GM12891 (cell line): ENCODE results near the gene ZNF770.

Source experiments
- PAX5 ChIP-seq: IDR thresholded peaks from 2 replicates; pipeline ENCODE4 v1.6.1; 2011; ENCODE audit warnings: low read length, moderate library complexity, mild to moderate bottlenecking; ENCODE audit not compliant: insufficient read depth, severe bottlenecking
- POLR2A ChIP-seq: IDR thresholded peaks from 2 replicates; pipeline ENCODE4 v1.6.1; 2011; ENCODE audit warnings: low read depth, low read length, control low read depth
- POLR2AphosphoS5 ChIP-seq: IDR thresholded peaks from 2 replicates; pipeline ENCODE4 v1.6.1; 2011; ENCODE audit warnings: low read depth, low read length, control low read depth
- POU2F2 ChIP-seq: IDR thresholded peaks from 2 replicates; pipeline ENCODE4 v1.6.1; 2011; ENCODE audit warnings: low read depth, mild to moderate bottlenecking, control low read depth, low read length, moderate library complexity
- SPI1 ChIP-seq: IDR thresholded peaks from 2 replicates; pipeline ENCODE4 v1.6.1; 2011; ENCODE audit warnings: low read depth, low read length, control low read depth
- TAF1 ChIP-seq: IDR thresholded peaks from 2 replicates; pipeline ENCODE4 v1.6.1; 2011; ENCODE audit warnings: low read depth, low read length, control low read depth

GRCh38 chr15:35014241-35014640, 26.2 kb upstream of the ZNF770 start:
- TF ChIP-seq PAX5 (no peak), POLR2A (no peak), POLR2AphosphoS5 (no peak), TAF1 (no peak), POU2F2 (no peak), SPI1 (no peak)
